ENCODE results near the gene MSI2. TPM values are rescaled to one million over a fixed set of nuclear protein-coding genes. Genes with fewer than 3 reads are reported as not detected.

The MSI2 gene
- total RNA-seq, 4 donors from 2014 or later: 60.7 to 101 (median 70.9) TPM

- H3K27me3 ChIP-seq: no peaks in the 10 kb centered on the region
- no peak for DNase-seq
- no peak overlapping the region for H3K27ac ChIP-seq
- H3K36me3 ChIP-seq: no peaks in the 10 kb centered on the region
- intact Hi-C loops (cut with DNase I): no loop called here
- no peaks in the 10 kb centered on the region for H3K9me3 ChIP-seq
- no peak overlapping the region for H3K4me3 ChIP-seq (replicated peaks in 1 of 3)
- H3K4me1 ChIP-seq: no peaks in the 10 kb centered on the region
- 40 to 44% methylated on average over 1 of the region's 1 CpG for WGBS, 2 donors
- TF ChIP-seq CTCF (IDR thresholded peaks at IDR 0.05) (no peak), POLR2A (IDR thresholded peaks at IDR 0.05) (no peak)
Measured at GRCh38 chr17:57234739-57235092, 21.6 kb upstream of the MSI2 start.

- no peak for DNase-seq
- no peaks in the 10 kb centered on the region for H3K36me3 ChIP-seq
- no peak for TF ChIP-seq CTCF (IDR thresholded peaks at IDR 0.05)
- TF ChIP-seq POLR2A (IDR thresholded peaks at IDR 0.05): no peak
- no peaks in the 10 kb centered on the region for H3K27me3 ChIP-seq
- H3K9me3 ChIP-seq: no peaks in the 10 kb centered on the region
- H3K4me3 ChIP-seq (replicated peaks in 1 of 3): no peak overlapping the region
- intact Hi-C loops (cut with DNase I): no loop called here
- no peaks in the 10 kb centered on the region for H3K4me1 ChIP-seq
- no peak overlapping the region for H3K27ac ChIP-seq
- WGBS, 2 donors: 88 to 89% methylated on average over 6 of the region's 6 CpGs
Measured at GRCh38 chr17:57235124-57235523, 21.2 kb upstream of the MSI2 start.

- no peak overlapping the region for H3K4me3 ChIP-seq (replicated peaks in 1 of 3)
- no peak for DNase-seq
- no peaks in the 10 kb centered on the region for H3K27me3 ChIP-seq
- no peak for TF ChIP-seq CTCF (IDR thresholded peaks at IDR 0.05)
- no peak for TF ChIP-seq POLR2A (IDR thresholded peaks at IDR 0.05)
- no peaks in the 10 kb centered on the region for H3K9me3 ChIP-seq
- H3K36me3 ChIP-seq: no peaks in the 10 kb centered on the region
- no peaks in the 10 kb centered on the region for H3K4me1 ChIP-seq
- WGBS, 2 donors: 85 to 95% methylated on average over 5 of the region's 5 CpGs
- no peak overlapping the region for H3K27ac ChIP-seq
- intact Hi-C loops (cut with DNase I): no loop called here
Measured at GRCh38 chr17:57236686-57237299, 19.5 kb upstream of the MSI2 start.

GRCh38 chr17:57240648-57241047, 15.7 kb upstream of the MSI2 start:
- WGBS, 2 donors: 93 to 94% methylated on average over 3 of the region's 3 CpGs
- intact Hi-C loops (cut with DNase I): loop anchor here (5.0 to 10.0 kb wide), 4 partner anchors 314 to 504 kb away; partner anchors contain the start of gene CCDC182
- H3K4me1 ChIP-seq: peaks cover 0 to 6% of the 10 kb centered on the region in 2 donors
- DNase-seq: no peak
- H3K9me3 ChIP-seq: no peaks in the 10 kb centered on the region
- TF ChIP-seq CTCF (IDR thresholded peaks at IDR 0.05): no peak
- TF ChIP-seq POLR2A (IDR thresholded peaks at IDR 0.05): no peak
- H3K27ac ChIP-seq: no peak overlapping the region
- H3K27me3 ChIP-seq: no peaks in the 10 kb centered on the region
- no peaks in the 10 kb centered on the region for H3K36me3 ChIP-seq
- H3K4me3 ChIP-seq (replicated peaks in 1 of 3): no peak overlapping the region

GRCh38 chr17:57242148-57242547, 14.2 kb upstream of the MSI2 start:
- intact Hi-C loops (cut with DNase I): loop anchor here (5.0 to 10.0 kb wide), 4 partner anchors 313 to 503 kb away; partner anchors contain the start of gene CCDC182
- Histone ChIP-seq H3K27ac (no peak overlapping the region), H3K27me3 (no peaks in the 10 kb centered on the region), H3K4me1 (peaks cover 0 to 11% of the 10 kb centered on the region in 2 donors), H3K9me3 (no peaks in the 10 kb centered on the region), H3K4me3 (replicated peaks in 1 of 3) (no peak overlapping the region), H3K36me3 (no peaks in the 10 kb centered on the region)
- no peak for TF ChIP-seq POLR2A (IDR thresholded peaks at IDR 0.05)
- TF ChIP-seq CTCF (IDR thresholded peaks at IDR 0.05): no peak
- WGBS, 2 donors: 34% methylated on average over 7 of the region's 7 CpGs
- DNase-seq: peak; percentile 54 to 55

Measured in thyroid gland (tissue), 4 donors.